SK-N-MC (cell line): ENCODE measurements around the gene MAGI3.

ENCODE experiments used
- EZH2 ChIP-seq: fragments of 200-600 bp; sonication (generic); IDR thresholded peaks from one replicate; pipeline ENCODE4 v1.6.1; 2017; ENCODE audit warnings: antibody characterized with exemption
- POLR2AphosphoS5 ChIP-seq: IDR thresholded peaks from 2 replicates; pipeline ENCODE4 v1.6.1; 2012; ENCODE audit warnings: mild to moderate bottlenecking, low read depth, low read length, borderline replicate concordance

DNA sequence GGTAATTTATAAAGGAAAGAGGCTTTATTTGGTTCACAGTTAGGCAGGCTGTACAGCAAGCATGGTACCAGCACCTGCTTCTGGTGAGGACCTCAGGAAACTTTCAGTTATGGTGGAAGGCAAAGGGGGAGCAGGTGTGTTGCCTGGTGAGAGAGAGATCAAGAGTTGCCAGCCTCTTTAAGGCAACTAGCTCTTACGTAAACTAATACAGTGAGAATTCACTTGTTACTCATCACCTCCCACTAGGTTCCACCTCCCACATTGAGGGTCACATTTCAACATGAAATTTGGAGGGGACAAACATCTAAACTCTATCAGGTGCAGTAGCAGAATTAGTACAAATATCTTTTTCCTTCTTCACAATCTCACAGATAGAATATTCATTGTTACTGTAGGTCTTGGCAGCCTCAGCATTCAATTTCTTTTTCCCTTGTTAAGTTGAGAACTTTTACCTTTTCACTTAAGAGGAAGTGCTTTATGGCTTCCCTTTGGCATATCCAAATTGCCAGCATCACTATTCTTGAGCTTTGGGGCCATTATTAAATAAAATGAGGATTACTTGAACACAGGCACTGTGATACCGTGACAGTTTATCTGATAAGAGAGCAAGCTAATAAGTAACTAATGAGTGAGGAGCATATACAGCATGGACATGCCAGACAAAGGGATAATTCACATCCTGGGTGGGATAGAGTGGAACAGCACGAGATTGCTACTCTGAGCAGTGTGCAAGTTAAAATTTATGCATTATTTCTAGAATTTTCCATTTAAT, 48.4 kb downstream of the MAGI3 start:
- TF ChIP-seq POLR2AphosphoS5 (no peak), EZH2 (no peak)
